H9 (cell line): ENCODE results near the gene NT5C3A. TPM values are rescaled to one million over a fixed set of nuclear protein-coding genes. Genes with fewer than 3 reads are reported as not detected.

Source experiments
- DNase-seq: peaks from one replicate; pipeline ENCODE4 v3.0.0-alpha.2; 2017
- H2AFZ ChIP-seq: one replicate; pipeline ENCODE4 v1.6.1; 2013; ENCODE audit warnings: mild to moderate bottlenecking, low read length, control low read depth, moderate library complexity
- H2AK5ac ChIP-seq: 2 replicates; pipeline ENCODE4 v1.6.1; 2013; ENCODE audit warnings: low read length, control low read depth, mixed read lengths; ENCODE audit not compliant: insufficient read length
- H2BK120ac ChIP-seq: one replicate; pipeline ENCODE4 v1.6.1; 2013; ENCODE audit warnings: low read depth, mild to moderate bottlenecking, low read length, control low read depth, inconsistent platforms; ENCODE audit not compliant: poor library complexity, severe bottlenecking
- H2BK12ac ChIP-seq: 2 replicates; pipeline ENCODE4 v1.6.1; 2013; ENCODE audit warnings: low read length, control low read depth, mixed read lengths, low read depth; ENCODE audit not compliant: insufficient read length
- H2BK15ac ChIP-seq: 2 replicates; pipeline ENCODE4 v1.6.1; 2013; ENCODE audit warnings: low read depth, low read length, control low read depth
- H2BK20ac ChIP-seq: one replicate; pipeline ENCODE4 v1.6.1; 2013; ENCODE audit warnings: low read depth, mild to moderate bottlenecking, low read length, control low read depth, inconsistent platforms; ENCODE audit not compliant: poor library complexity, severe bottlenecking
- H2BK5ac ChIP-seq: 2 replicates; pipeline ENCODE4 v1.6.1; 2013; ENCODE audit warnings: low read length, control low read depth, mixed read lengths; ENCODE audit not compliant: insufficient read length
- H3K14ac ChIP-seq: 2 replicates; pipeline ENCODE4 v1.6.1; 2013; ENCODE audit warnings: low read length, control low read depth; ENCODE audit not compliant: insufficient read depth
- H3K18ac ChIP-seq: 2 replicates; pipeline ENCODE4 v1.6.1; 2013; ENCODE audit warnings: low read depth, mild to moderate bottlenecking, mixed read lengths, low read length, control low read depth; ENCODE audit not compliant: insufficient read length
- H3K23ac ChIP-seq: 2 replicates; pipeline ENCODE4 v1.6.1; 2013; ENCODE audit warnings: low read length, control low read depth, mixed read lengths, low read depth; ENCODE audit not compliant: insufficient read length
- H3K23me2 ChIP-seq: 2 replicates; pipeline ENCODE4 v1.6.1; 2013; ENCODE audit warnings: low read depth, mild to moderate bottlenecking, mixed read lengths, low read length, control low read depth; ENCODE audit not compliant: insufficient read length, poor library complexity, severe bottlenecking
- H3K27ac ChIP-seq: 2 replicates; pipeline ENCODE4 v1.5.1; 2013; ENCODE audit warnings: low read length, control low read depth, mixed read lengths, low read depth; ENCODE audit not compliant: insufficient read length
- H3K27me3 ChIP-seq: 2 replicates; pipeline ENCODE4 v1.6.1; 2013; ENCODE audit warnings: low read length, control low read depth, inconsistent platforms; ENCODE audit not compliant: insufficient read depth
- H3K4ac ChIP-seq: 2 replicates; pipeline ENCODE4 v1.6.1; 2013; ENCODE audit warnings: low read depth, mild to moderate bottlenecking, control low read depth, inconsistent platforms, low read length, moderate library complexity
- H3K4me1 ChIP-seq: 2 replicates; pipeline ENCODE4 v1.6.1; 2013; ENCODE audit warnings: low read length, control low read depth, inconsistent platforms; ENCODE audit not compliant: insufficient read depth
- H3K4me2 ChIP-seq: 2 replicates; pipeline ENCODE4 v1.6.1; 2013; ENCODE audit warnings: low read length, control low read depth, mixed read lengths; ENCODE audit not compliant: insufficient read length, insufficient read depth
- H3K56ac ChIP-seq: 2 replicates; pipeline ENCODE4 v1.6.1; 2013; ENCODE audit warnings: low read depth, mild to moderate bottlenecking, mixed read lengths, low read length, control low read depth; ENCODE audit not compliant: insufficient read length
- H3K79me1 ChIP-seq: 2 replicates; pipeline ENCODE4 v1.6.1; 2013; ENCODE audit warnings: low read depth, mild to moderate bottlenecking, moderate library complexity, low read length, control low read depth, inconsistent platforms; ENCODE audit not compliant: insufficient read depth, poor library complexity, severe bottlenecking
- H3K79me2 ChIP-seq: 2 replicates; pipeline ENCODE4 v1.6.1; 2013; ENCODE audit warnings: low read length, control low read depth, inconsistent platforms; ENCODE audit not compliant: insufficient read depth
- H3K9ac ChIP-seq: 2 replicates; pipeline ENCODE4 v1.6.1; 2013; ENCODE audit warnings: low read length, control low read depth, mixed read lengths; ENCODE audit not compliant: insufficient read length; ENCODE audit errors: extremely low read depth
- H3K9me3 ChIP-seq: one replicate; pipeline ENCODE4 v1.6.1; 2013; ENCODE audit warnings: low read depth, low read length, inconsistent platforms; ENCODE audit not compliant: control insufficient read depth
- H3T11ph ChIP-seq: one replicate; pipeline ENCODE4 v1.6.1; 2013; ENCODE audit warnings: mild to moderate bottlenecking, low read length, control low read depth, inconsistent platforms
- H4K20me1 ChIP-seq: one replicate; pipeline ENCODE4 v1.6.1; 2013; ENCODE audit not compliant: control insufficient read depth, insufficient read length, insufficient read depth
- H4K5ac ChIP-seq: 2 replicates; pipeline ENCODE4 v1.6.1; 2013; ENCODE audit warnings: low read depth, mild to moderate bottlenecking, mixed read lengths, low read length, control low read depth; ENCODE audit not compliant: insufficient read length
- H4K8ac ChIP-seq: replicated peaks from 2 replicates; pipeline ENCODE4 v1.6.1; 2013; ENCODE audit warnings: low read length, control low read depth, mixed read lengths, low read depth; ENCODE audit not compliant: insufficient read length
- H4K91ac ChIP-seq: 2 replicates; pipeline ENCODE4 v1.6.1; 2013; ENCODE audit warnings: low read depth, mild to moderate bottlenecking, moderate library complexity, mixed read lengths, low read length, control low read depth; ENCODE audit not compliant: insufficient read length
- H3K27ac Mint-ChIP-seq, 3 experiments: 2 replicates in 2 of 3; 3 replicates in 1 of 3; pipeline ENCODE4 v1.8.0; 2020 to 2021; ENCODE audit warnings: mixed read lengths in 3 of 3, mild to moderate bottlenecking in 1 of 3, moderate library complexity in 1 of 3
- H3K27me3 Mint-ChIP-seq: 2 replicates; pipeline ENCODE4 v1.8.0; 2021; ENCODE audit warnings: low read depth, mild to moderate bottlenecking, moderate library complexity, mixed read lengths
- H3K36me3 Mint-ChIP-seq, 3 experiments: 2 replicates in 2 of 3; 3 replicates in 1 of 3; pipeline ENCODE4 v1.8.0; 2020 to 2021; ENCODE audit warnings: low read depth in 3 of 3, mixed read lengths in 3 of 3; ENCODE audit not compliant: insufficient read depth in 1 of 3
- H3K4me1 Mint-ChIP-seq, 2 experiments: 2 replicates each; pipeline ENCODE4 v1.8.0; 2020; ENCODE audit warnings: mixed read lengths in 2 of 2
- H3K4me3 Mint-ChIP-seq, 2 experiments: 2 replicates in 1 of 2; 3 replicates in 1 of 2; pipeline ENCODE4 v1.8.0; 2020 to 2021; ENCODE audit warnings: mild to moderate bottlenecking in 2 of 2, mixed read lengths in 2 of 2, moderate library complexity in 1 of 2
- H3K9me3 Mint-ChIP-seq, 2 experiments: 2 replicates in 1 of 2; 3 replicates in 1 of 2; pipeline ENCODE4 v1.8.0; 2020; ENCODE audit warnings: mild to moderate bottlenecking in 2 of 2, mixed read lengths in 2 of 2, moderate library complexity in 1 of 2
- WGBS: extraction: QIAGEN DNeasy Blood & Tissue Kit; methylation state at CpG from one replicate; pipeline ENCODE4 v1.1.7; 2013; ENCODE audit warnings: missing lambda C conversion rate, low lambda C conversion rate, mixed read lengths; ENCODE audit not compliant: insufficient read length; ENCODE audit errors: extremely low coverage; 5-methylcytosine and 5-hydroxymethylcytosine counted together
- total RNA-seq: library from RNA; stranded (reverse); gene quantifications from 2 replicates; pipeline ENCODE4 v1.2.1, GENCODE V29; 2021
- TF ChIP-seq, protein P1 (sequence below): fragments of 200-600 bp; sonication (generic); conservative IDR thresholded peaks from 3 replicates; pipeline ENCODE4 v1.8.0; 2021; ENCODE audit warnings: antibody characterized with exemption, mild to moderate bottlenecking

Gene NT5C3A
- total RNA-seq, 1 experiment from 2014 or later = 22.1 TPM

DNA sequence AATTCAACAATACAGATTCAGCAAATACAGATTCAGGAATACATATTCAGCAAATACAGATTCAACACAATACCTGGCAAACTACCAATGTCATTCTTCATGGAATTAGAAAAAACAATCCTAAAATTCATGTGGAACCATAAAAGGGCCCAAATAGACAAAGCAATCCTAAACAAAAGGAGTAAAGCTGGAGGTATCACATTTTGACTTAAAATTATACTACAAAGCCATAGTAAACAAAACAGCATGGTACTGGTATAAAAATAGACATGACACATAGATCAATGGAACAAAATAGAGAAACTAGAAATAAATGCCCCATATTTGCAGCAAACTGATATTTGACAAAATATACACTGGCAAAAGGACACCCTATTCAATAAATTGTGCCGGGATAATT, 3.4 kb upstream of the NT5C3A start:
- H3K4me1 ChIP-seq = peaks cover 2% of the 10 kb centered on the region; the same call in 1 of the 2 replicates
- Mint-ChIP-seq H3K36me3 (peaks cover 8 to 33% (median 21%) of the 10 kb centered on the region in 3 experiments), H3K9me3 (peaks cover 46 to 47% of the 10 kb centered on the region in 2 experiments), H3K4me1 (peaks cover 3 to 15% of the 10 kb centered on the region in 2 experiments; a peak in 3 of 4 replicates), H3K4me3 (no peak overlapping the region), H3K27me3 (peaks cover 3% of the 10 kb centered on the region), H3K27ac (no peak overlapping the region)
- H2AK5ac ChIP-seq = no peak overlapping the region
- peaks cover 9% of the 10 kb centered on the region for H3K9me3 ChIP-seq
- H3K27me3 ChIP-seq = no peaks in the 10 kb centered on the region
- no peaks in the 10 kb centered on the region for H4K20me1 ChIP-seq
- no peaks in the 10 kb centered on the region for H3K79me1 ChIP-seq
- no peak overlapping the region for H3K14ac ChIP-seq
- H2AFZ ChIP-seq = no peak overlapping the region
- H4K5ac ChIP-seq = no peak overlapping the region
- no peak for DNase-seq
- no peak overlapping the region for H3K4me2 ChIP-seq
- WGBS = no CpG with 5 or more reads among the region's 1 CpG
- no peak overlapping the region for H2BK5ac ChIP-seq
- no peak overlapping the region for H3K23ac ChIP-seq
- H3K79me2 ChIP-seq = peaks cover 6% of the 10 kb centered on the region
- no peak overlapping the region for H3K27ac ChIP-seq
- no peak overlapping the region for H2BK120ac ChIP-seq
- TF ChIP-seq, protein P1, sequence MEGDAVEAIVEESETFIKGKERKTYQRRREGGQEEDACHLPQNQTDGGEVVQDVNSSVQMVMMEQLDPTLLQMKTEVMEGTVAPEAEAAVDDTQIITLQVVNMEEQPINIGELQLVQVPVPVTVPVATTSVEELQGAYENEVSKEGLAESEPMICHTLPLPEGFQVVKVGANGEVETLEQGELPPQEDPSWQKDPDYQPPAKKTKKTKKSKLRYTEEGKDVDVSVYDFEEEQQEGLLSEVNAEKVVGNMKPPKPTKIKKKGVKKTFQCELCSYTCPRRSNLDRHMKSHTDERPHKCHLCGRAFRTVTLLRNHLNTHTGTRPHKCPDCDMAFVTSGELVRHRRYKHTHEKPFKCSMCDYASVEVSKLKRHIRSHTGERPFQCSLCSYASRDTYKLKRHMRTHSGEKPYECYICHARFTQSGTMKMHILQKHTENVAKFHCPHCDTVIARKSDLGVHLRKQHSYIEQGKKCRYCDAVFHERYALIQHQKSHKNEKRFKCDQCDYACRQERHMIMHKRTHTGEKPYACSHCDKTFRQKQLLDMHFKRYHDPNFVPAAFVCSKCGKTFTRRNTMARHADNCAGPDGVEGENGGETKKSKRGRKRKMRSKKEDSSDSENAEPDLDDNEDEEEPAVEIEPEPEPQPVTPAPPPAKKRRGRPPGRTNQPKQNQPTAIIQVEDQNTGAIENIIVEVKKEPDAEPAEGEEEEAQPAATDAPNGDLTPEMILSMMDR = no peak
- no peak overlapping the region for H2BK15ac ChIP-seq
- H3K18ac ChIP-seq = no peak overlapping the region
- no peak overlapping the region for H3T11ph ChIP-seq
- no peak overlapping the region for H4K8ac ChIP-seq
- no peak overlapping the region for H3K9ac ChIP-seq
- no peak overlapping the region for H4K91ac ChIP-seq
- H2BK12ac ChIP-seq = no peak overlapping the region
- H3K56ac ChIP-seq = no peak overlapping the region
- H3K23me2 ChIP-seq = no peaks in the 10 kb centered on the region
- no peak overlapping the region for H3K4ac ChIP-seq
- H2BK20ac ChIP-seq = no peak overlapping the region
